Measurements from ENCODE around the gene TSPAN17.

GRCh38 chr5:176647843-176648473 is 674 bp downstream of the TSPAN17 start:
- no peak for TF ChIP-seq CTCF (IDR thresholded peaks at IDR 0.05)
- no peak for TF ChIP-seq ZFX (IDR thresholded peaks at IDR 0.05; ENCODE audit: borderline replicate concordance)
